ENCODE results near the gene MYO16.

The MYO16 gene

GRCh38 chr13:108747843-108748242 is 118.4 kb downstream of the MYO16 start:
- Histone ChIP-seq H3K27me3 (peaks cover 17% of the 10 kb centered on the region), H3K36me3 (no peaks in the 10 kb centered on the region), H3K4me3 (ENCODE audit: low read depth, low read length) (no peak overlapping the region), H3K4me1 (no peaks in the 10 kb centered on the region), H3K9me3 (no peaks in the 10 kb centered on the region)
- no peak for DNase-seq
- no peak for TF ChIP-seq CTCF (IDR thresholded peaks at IDR 0.05; ENCODE audit: low read depth, low read length)

DNA sequence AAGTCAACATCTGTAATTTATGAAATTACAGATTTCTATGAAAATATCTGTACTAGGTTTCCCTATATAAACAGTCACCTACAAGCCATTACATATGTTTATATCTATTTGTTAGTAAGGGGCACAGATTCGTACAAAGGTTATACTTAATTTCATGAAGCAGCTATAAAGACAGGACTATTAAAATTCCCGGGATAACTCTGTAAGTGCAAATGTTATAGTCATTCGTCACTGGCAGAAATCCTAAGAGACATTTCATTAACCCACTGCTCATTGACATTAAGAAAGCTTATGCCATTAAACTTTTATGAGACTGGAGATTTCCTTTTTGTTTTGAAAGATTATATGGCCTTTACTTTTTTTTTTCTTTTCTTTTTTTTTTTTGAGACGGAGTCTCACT is 122.9 kb downstream of the MYO16 start:
- Histone ChIP-seq H3K9me3 (no peaks in the 10 kb centered on the region), H3K4me3 (ENCODE audit: low read depth, low read length) (no peak overlapping the region), H3K4me1 (no peaks in the 10 kb centered on the region), H3K27me3 (peaks cover 17% of the 10 kb centered on the region), H3K36me3 (no peaks in the 10 kb centered on the region)
- no peak for DNase-seq
- TF ChIP-seq CTCF (IDR thresholded peaks at IDR 0.05; ENCODE audit: low read depth, low read length) = no peak

GRCh38 chr13:108755083-108755482 is 125.7 kb downstream of the MYO16 start:
- no peaks in the 10 kb centered on the region for H3K9me3 ChIP-seq
- H3K36me3 ChIP-seq = no peaks in the 10 kb centered on the region
- TF ChIP-seq CTCF (IDR thresholded peaks at IDR 0.05; ENCODE audit: low read depth, low read length) = no peak
- no peaks in the 10 kb centered on the region for H3K4me1 ChIP-seq
- H3K27me3 ChIP-seq = peaks cover 12% of the 10 kb centered on the region
- no peak overlapping the region for H3K4me3 ChIP-seq (ENCODE audit: low read depth, low read length)
- no peak for DNase-seq

DNA sequence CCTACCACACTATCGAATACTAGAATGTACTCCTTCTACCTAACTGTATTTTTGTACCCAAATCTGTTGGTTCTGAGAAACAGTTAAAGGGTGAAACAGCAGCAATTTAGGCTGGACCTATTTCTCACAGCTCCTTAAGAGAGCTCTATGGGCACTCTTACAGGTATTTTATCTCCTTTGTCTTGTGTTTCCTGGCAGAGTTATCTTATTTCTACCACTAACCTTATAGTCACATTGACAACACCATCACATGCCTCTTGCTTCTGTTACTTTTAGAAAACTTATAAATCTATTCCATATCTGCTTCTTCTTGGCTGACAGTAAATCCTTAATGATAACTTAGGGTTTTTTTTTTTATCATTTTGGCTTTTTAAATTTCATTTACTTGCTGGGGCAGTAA is 130.7 kb downstream of the MYO16 start:
- no peak for TF ChIP-seq CTCF (IDR thresholded peaks at IDR 0.05; ENCODE audit: low read depth, low read length)
- Histone ChIP-seq H3K4me1 (no peaks in the 10 kb centered on the region), H3K27me3 (peaks cover 40% of the 10 kb centered on the region), H3K9me3 (no peaks in the 10 kb centered on the region), H3K4me3 (ENCODE audit: low read depth, low read length) (no peak overlapping the region), H3K36me3 (no peaks in the 10 kb centered on the region)
- DNase-seq = no peak

DNA sequence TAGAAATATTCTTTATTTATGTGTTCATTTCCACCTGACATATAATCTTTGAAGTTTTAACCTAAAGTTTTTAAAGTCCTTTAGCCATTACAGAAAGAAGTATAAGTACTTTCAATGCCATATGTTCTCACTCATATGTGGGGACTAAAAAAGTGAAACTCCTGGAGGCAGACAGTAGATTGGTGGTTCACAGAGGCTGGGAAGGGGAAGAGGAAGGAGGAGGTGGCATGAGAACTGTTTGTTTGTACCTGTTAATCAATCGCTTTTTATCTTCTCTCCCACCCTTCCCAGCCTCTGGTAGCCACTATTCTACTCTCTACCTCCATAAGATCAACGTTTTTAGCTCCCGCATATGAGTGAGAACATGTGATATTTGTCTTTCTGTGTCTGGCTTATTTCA is 131.1 kb downstream of the MYO16 start:
- no peaks in the 10 kb centered on the region for H3K4me1 ChIP-seq
- no peaks in the 10 kb centered on the region for H3K36me3 ChIP-seq
- DNase-seq = no peak
- no peak for TF ChIP-seq CTCF (IDR thresholded peaks at IDR 0.05; ENCODE audit: low read depth, low read length)
- H3K4me3 ChIP-seq (ENCODE audit: low read depth, low read length) = no peak overlapping the region
- peaks cover 43% of the 10 kb centered on the region for H3K27me3 ChIP-seq
- H3K9me3 ChIP-seq = no peaks in the 10 kb centered on the region

DNA sequence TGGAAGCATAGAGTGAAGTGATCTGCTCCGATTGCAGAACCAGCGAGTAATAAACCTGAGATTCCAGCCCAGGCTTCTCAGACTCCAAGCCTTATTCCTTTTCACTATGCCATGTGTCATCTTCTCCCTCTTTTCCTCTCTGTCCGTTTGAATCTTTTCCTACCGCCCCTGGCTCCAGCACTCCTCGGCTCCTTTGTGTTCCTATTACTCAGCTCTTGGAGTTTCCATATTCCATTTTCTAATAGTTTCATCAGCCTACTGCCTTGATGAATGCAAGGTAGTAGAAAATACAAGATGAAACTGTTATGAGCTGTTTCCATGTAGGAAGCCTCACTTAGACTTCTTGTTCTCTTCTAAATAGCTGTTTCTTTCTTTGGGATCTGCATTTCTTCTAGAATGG is 138.6 kb downstream of the MYO16 start:
- Histone ChIP-seq H3K36me3 (no peaks in the 10 kb centered on the region), H3K4me3 (ENCODE audit: low read depth, low read length) (no peak overlapping the region), H3K9me3 (no peaks in the 10 kb centered on the region), H3K4me1 (no peaks in the 10 kb centered on the region), H3K27me3 (peaks cover 87% of the 10 kb centered on the region)
- no peak for DNase-seq
- no peak for TF ChIP-seq CTCF (IDR thresholded peaks at IDR 0.05; ENCODE audit: low read depth, low read length)

All from BE2C (cell line).